ENCODE data around the gene CSE1L. TPM values are rescaled to one million over a fixed set of nuclear protein-coding genes. Genes with fewer than 3 reads are reported as not detected.
"Not testable (repeated sequence)": the region's sequence is repeated elsewhere in the genome, so short reads cannot be mapped to it uniquely, and the experiment has no call there.

Gene CSE1L
- total RNA-seq, 1 donor, result 154 TPM

DNA sequence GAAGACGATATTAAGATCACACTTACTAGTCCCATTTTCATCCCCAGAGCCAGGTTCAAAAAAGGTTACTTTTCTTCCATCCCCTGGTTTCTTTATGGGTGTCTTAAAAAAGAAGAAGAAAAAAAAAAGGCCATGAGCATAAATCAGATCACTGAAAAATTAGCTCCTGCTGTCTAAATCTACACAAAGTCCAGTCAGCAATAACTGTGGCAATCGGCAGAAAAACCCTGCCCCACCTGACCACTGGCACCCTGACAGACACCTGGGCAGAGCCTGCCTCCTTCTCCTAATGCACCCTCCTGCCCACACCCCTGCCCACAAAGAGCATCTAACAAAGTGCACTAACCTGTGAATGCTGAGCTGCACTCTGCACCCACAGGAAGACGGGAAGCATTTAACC lies 72.2 kb downstream of the CSE1L start:
- no peak for DNase-seq (ENCODE audit: low read depth)
- TF ChIP-seq, protein P1, sequence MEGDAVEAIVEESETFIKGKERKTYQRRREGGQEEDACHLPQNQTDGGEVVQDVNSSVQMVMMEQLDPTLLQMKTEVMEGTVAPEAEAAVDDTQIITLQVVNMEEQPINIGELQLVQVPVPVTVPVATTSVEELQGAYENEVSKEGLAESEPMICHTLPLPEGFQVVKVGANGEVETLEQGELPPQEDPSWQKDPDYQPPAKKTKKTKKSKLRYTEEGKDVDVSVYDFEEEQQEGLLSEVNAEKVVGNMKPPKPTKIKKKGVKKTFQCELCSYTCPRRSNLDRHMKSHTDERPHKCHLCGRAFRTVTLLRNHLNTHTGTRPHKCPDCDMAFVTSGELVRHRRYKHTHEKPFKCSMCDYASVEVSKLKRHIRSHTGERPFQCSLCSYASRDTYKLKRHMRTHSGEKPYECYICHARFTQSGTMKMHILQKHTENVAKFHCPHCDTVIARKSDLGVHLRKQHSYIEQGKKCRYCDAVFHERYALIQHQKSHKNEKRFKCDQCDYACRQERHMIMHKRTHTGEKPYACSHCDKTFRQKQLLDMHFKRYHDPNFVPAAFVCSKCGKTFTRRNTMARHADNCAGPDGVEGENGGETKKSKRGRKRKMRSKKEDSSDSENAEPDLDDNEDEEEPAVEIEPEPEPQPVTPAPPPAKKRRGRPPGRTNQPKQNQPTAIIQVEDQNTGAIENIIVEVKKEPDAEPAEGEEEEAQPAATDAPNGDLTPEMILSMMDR (IDR thresholded peaks at IDR 0.05; ENCODE audit: insufficient read depth, low read length), result no peak
- H3K4me3 ChIP-seq (ENCODE audit: low read depth, low read length), result no peak overlapping the region

DNA sequence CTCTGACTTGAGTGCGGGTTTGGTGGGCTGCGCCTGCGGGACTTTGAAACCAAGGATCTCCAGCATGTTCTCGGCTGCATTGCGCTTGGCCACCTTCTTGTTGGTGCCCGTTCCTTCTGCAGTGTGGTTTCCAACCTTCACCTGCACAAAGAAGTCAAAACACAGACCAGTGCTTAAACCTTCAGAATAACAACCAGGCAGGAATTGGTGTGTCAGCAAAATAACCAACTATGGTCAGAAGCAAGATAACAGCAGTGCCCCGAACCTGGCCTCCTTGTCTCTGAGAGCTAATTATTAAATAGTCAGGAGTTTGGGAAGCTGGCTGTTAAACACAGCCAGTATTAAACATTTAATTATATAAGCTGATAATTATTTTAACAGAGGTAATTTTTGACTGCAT lies 73.9 kb downstream of the CSE1L start:
- DNase-seq (ENCODE audit: low read depth), result no peak
- H3K4me3 ChIP-seq (ENCODE audit: low read depth, low read length), result no peak overlapping the region
- TF ChIP-seq, protein P1 (IDR thresholded peaks at IDR 0.05; ENCODE audit: insufficient read depth, low read length), result no peak

DNA sequence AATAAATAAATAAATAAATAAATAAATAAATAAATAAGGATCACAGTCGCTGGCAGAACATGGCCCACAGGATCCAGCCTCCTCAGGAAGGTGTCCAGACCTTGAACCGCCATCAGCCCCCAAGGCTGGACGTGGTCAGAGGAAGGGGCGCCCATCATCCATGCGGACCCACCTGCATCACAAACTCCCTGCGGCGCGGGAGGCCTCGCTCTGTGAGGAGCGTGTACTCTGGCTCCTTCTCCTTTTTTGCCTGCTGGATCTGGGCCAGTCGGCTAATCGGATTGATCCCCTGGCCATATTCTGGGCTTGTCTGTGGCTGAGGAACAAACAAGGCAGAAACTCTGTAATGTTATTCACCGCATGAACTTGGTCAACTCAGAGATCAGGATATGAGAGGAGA lies 76.8 kb downstream of the CSE1L start:
- DNase-seq (ENCODE audit: low read depth), result no peak
- H3K4me3 ChIP-seq (ENCODE audit: low read depth, low read length), result no peak overlapping the region
- TF ChIP-seq, protein P1 (IDR thresholded peaks at IDR 0.05; ENCODE audit: insufficient read depth, low read length), result no peak

DNA sequence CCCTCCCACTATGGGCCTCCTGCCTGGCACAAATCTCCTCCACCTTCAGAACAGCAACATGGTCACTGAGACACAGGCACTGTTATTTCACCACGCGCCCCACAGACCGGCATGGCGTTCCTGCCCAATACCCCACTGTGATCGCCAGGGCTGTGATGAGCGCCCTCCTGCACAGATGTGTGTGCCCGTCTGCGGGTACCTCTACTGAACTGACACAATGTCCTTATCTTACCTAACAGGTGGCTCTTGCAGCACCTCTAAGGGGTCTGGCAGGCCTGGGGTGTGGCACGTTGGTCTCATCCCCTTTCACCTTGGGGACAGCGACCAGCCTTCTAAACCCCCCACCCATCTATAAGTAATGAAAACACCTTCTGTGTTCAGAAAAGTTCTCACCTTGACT lies 77.9 kb downstream of the CSE1L start:
- TF ChIP-seq, protein P1 (IDR thresholded peaks at IDR 0.05; ENCODE audit: insufficient read depth, low read length), result no peak
- no peak for DNase-seq (ENCODE audit: low read depth)
- no peak overlapping the region for H3K4me3 ChIP-seq (ENCODE audit: low read depth, low read length)

DNA sequence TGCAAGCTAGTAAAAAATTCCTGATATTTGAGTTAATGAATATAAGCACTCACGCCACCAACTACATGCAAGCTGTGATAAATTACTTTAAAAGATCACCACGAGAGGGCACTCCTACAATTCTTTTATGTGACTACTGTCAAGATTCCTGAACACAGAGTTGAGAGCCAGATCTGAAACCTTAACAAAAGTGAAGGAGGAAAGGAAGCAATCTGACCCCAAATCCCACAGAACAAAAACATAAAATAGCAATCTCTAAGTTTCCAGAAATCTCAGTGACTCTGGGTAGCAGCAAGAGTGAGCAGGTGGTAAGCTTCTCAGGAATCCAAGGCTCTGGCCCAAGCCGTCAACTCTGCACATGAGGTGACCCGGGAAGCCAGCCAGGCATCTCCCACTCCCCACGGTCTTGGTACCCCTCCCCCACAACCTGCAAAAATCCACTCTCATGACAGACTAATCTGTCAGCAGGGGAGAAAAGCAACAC lies 86.9 kb downstream of the CSE1L start:
- DNase-seq (ENCODE audit: low read depth), result peak; percentile 90
- TF ChIP-seq, protein P1 (IDR thresholded peaks at IDR 0.05; ENCODE audit: insufficient read depth, low read length), result peak; percentile 42
- no peak overlapping the region for H3K4me3 ChIP-seq (ENCODE audit: low read depth, low read length)

DNA sequence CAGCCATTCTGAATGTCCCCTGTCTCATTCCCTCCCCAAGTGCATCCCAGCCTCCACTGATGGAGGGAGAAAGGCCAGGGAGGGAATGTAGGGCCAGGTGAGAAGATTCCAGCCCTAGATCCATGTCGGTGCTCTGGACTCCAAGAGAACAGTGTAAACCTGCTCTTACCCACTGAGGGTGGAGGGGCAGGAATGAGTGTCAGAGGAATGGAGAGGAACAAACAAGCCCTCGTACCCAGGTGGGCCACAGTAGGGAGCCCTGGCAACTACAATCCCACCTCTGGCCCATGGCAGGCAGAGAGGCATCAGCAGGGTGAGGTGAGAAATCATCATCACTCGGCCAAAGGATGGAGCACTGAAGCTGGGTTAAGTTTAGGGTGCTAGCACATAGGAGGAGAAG lies 87.5 kb downstream of the CSE1L start:
- TF ChIP-seq, protein P1 (IDR thresholded peaks at IDR 0.05; ENCODE audit: insufficient read depth, low read length), result no peak
- DNase-seq (ENCODE audit: low read depth), result no peak
- no peak overlapping the region for H3K4me3 ChIP-seq (ENCODE audit: low read depth, low read length)

DNA sequence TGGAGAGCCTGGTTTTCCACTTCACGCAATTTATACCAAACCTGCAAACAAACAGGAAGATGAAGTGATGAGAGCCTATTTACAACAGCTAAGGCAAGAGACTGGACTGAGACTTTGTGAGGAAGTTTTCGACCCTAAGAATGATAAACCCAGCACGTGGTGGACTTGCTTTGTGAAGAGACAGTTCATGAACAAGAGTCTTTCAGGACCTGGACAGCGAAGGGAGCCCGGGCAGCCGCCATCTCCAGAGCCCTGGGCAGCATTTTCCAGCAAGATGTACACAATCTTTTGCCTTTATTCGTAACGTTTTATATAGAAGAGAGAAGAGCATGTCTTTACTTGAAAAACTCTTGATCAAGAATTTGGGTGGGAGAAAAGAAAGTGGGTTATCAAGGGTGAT lies 88.7 kb downstream of the CSE1L start:
- not testable (repeated sequence) for DNase-seq (ENCODE audit: low read depth); H3K4me3 ChIP-seq (ENCODE audit: low read depth, low read length)

Data from fibroblast of the aortic adventitia (primary cell).